ENCODE results near the gene RPTOR.

DNA sequence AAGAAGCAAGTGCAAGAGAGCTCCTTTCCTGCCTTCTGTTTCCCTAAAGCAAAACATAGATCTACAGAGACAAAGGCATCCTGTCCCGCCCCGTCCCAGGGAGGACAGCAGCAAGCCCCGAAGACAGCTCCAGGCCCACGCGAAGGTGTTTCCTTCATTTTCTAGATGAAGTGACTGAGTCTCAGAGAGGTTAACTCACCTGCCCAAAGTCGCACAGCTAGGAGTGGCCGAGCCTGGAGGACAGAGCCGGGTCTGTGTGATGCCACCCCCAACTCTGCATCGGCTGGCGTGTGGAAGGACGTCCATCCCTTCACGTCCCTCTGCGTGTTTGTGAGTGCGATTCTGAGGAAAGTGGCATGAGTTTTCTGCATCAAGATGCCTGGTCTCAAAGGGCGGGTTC, 259.8 kb downstream of the RPTOR start:
- TF ChIP-seq, protein P1, sequence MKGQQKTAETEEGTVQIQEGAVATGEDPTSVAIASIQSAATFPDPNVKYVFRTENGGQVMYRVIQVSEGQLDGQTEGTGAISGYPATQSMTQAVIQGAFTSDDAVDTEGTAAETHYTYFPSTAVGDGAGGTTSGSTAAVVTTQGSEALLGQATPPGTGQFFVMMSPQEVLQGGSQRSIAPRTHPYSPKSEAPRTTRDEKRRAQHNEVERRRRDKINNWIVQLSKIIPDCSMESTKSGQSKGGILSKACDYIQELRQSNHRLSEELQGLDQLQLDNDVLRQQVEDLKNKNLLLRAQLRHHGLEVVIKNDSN (IDR thresholded peaks at IDR 0.05; ENCODE audit: borderline replicate concordance, low read depth) = no peak
- TF ChIP-seq EP300 (IDR thresholded peaks at IDR 0.05; ENCODE audit: borderline replicate concordance in 1 of 2, low read depth in 1 of 2, low read length in 1 of 2) = no peak
- TF ChIP-seq, protein P2, sequence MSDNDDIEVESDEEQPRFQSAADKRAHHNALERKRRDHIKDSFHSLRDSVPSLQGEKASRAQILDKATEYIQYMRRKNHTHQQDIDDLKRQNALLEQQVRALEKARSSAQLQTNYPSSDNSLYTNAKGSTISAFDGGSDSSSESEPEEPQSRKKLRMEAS (IDR thresholded peaks at IDR 0.05; ENCODE audit: low read depth) = no peak
